HEK293 (cell line): ENCODE data around the gene BMPR1A.

Experiments used
- CTCF ChIA-PET: fragments of 350-600 bp; formaldehyde crosslinking; extraction: SDS; loops from one replicate; lab custom pipeline; 2021; ENCODE audit warnings: antibody characterized with exemption; lab: Yijun Ruan, JAX
- POLR2A ChIA-PET: fragments of 300-600 bp; formaldehyde crosslinking; extraction: SDS; loops from one replicate; lab custom pipeline; 2020; ENCODE audit warnings: antibody characterized with exemption, inconsistent platforms; lab: Yijun Ruan, JAX
- H3K27ac ChIP-seq: fragments of 200-500 bp; sonication (Bioruptor generic); 2 replicates; pipeline ENCODE4 v1.5.1; 2014; ENCODE audit warnings: low read depth, low read length, control low read depth, inconsistent platforms; ENCODE audit errors: extremely low read depth
- H3K36me3 ChIP-seq, 2 experiments: fragments of 200-500 bp in 1 of 2; sonication (Bioruptor generic) in 1 of 2; 1 replicate in 1 of 2; 2 replicates in 1 of 2; pipeline ENCODE4 v1.5.1; 2014 to 2017; ENCODE audit warnings: inconsistent platforms in 2 of 2, low read length in 2 of 2; ENCODE audit not compliant: control insufficient read depth in 2 of 2, insufficient read depth in 1 of 2
- H3K4me1 ChIP-seq: fragments of 200-500 bp; sonication (Bioruptor generic); 2 replicates; pipeline ENCODE4 v1.5.1; 2014; ENCODE audit warnings: mild to moderate bottlenecking, low read length, inconsistent platforms; ENCODE audit not compliant: control insufficient read depth, insufficient read depth
- H3K4me3 ChIP-seq: 2 replicates; pipeline ENCODE4 v1.5.1; 2011; ENCODE audit warnings: low read depth, mild to moderate bottlenecking, control low read depth, low read length, moderate library complexity
- H3K9me3 ChIP-seq: fragments of 200-500 bp; sonication (Bioruptor generic); 2 replicates; pipeline ENCODE4 v1.5.1; 2014; ENCODE audit warnings: low read depth, low read length, inconsistent platforms; ENCODE audit not compliant: control insufficient read depth, insufficient read depth
- EGR2 ChIP-seq: fragments of 450-650 bp; formaldehyde crosslinking; IDR thresholded peaks from 2 replicates; pipeline ENCODE4 v1.5.1; 2016; ENCODE audit warnings: low read depth, missing biosample characterization, missing genetic modification characterization
- HOXD13 ChIP-seq: sonication (generic); formaldehyde crosslinking; IDR thresholded peaks from 2 replicates; pipeline ENCODE4 v1.8.0; 2022; ENCODE audit warnings: missing genetic modification reagents, borderline replicate concordance
- PRDM6 ChIP-seq: fragments of 450-650 bp; formaldehyde crosslinking; IDR thresholded peaks from 2 replicates; pipeline ENCODE4 v1.5.1; 2017; ENCODE audit warnings: missing biosample characterization, missing genetic modification characterization
- SALL2 ChIP-seq: fragments of 450-650 bp; formaldehyde crosslinking; IDR thresholded peaks from 2 replicates; pipeline ENCODE4 v1.5.0; 2017; ENCODE audit warnings: missing biosample characterization, mild to moderate bottlenecking, missing genetic modification characterization, borderline replicate concordance
- TCF7L2 ChIP-seq: IDR thresholded peaks from 2 replicates; pipeline ENCODE4 v1.6.1; 2011; ENCODE audit warnings: low read depth, mild to moderate bottlenecking, inconsistent platforms, low read length, moderate library complexity, borderline replicate concordance
- ZBTB48 ChIP-seq: fragments of 450-650 bp; formaldehyde crosslinking; IDR thresholded peaks from 2 replicates; pipeline ENCODE4 v1.5.1; 2016; ENCODE audit warnings: missing biosample characterization, missing genetic modification characterization
- ZBTB7A ChIP-seq: fragments of 450-650 bp; formaldehyde crosslinking; IDR thresholded peaks from 2 replicates; pipeline ENCODE4 v1.5.1; 2016; ENCODE audit warnings: low read depth, missing biosample characterization, missing genetic modification characterization
- ZFP41 ChIP-seq: fragments of 450-650 bp; formaldehyde crosslinking; IDR thresholded peaks from 2 replicates; pipeline ENCODE4 v1.5.1; 2016; ENCODE audit warnings: missing biosample characterization, missing genetic modification characterization, borderline replicate concordance
- ZNF121 ChIP-seq: fragments of 450-650 bp; formaldehyde crosslinking; IDR thresholded peaks from 2 replicates; pipeline ENCODE4 v1.5.1; 2016; ENCODE audit warnings: missing biosample characterization, missing genetic modification characterization
- ZNF146 ChIP-seq: fragments of 450-650 bp; formaldehyde crosslinking; IDR thresholded peaks from 2 replicates; pipeline ENCODE4 v1.5.1; 2016; ENCODE audit warnings: missing biosample characterization, missing genetic modification characterization
- ZNF175 ChIP-seq: fragments of 450-650 bp; formaldehyde crosslinking; IDR thresholded peaks from 2 replicates; pipeline ENCODE4 v1.5.1; 2016; ENCODE audit warnings: missing biosample characterization, missing genetic modification characterization
- ZNF266 ChIP-seq: fragments of 450-650 bp; formaldehyde crosslinking; IDR thresholded peaks from 2 replicates; pipeline ENCODE4 v1.5.1; 2016; ENCODE audit warnings: missing biosample characterization, missing genetic modification characterization, low read depth
- ZNF362 ChIP-seq: fragments of 450-650 bp; formaldehyde crosslinking; IDR thresholded peaks from 2 replicates; pipeline ENCODE4 v1.5.1; 2016; ENCODE audit warnings: missing biosample characterization, missing genetic modification characterization
- ZNF394 ChIP-seq: fragments of 450-650 bp; formaldehyde crosslinking; IDR thresholded peaks from 2 replicates; pipeline ENCODE4 v1.5.1; 2016; ENCODE audit warnings: missing biosample characterization, missing genetic modification characterization, mild to moderate bottlenecking, moderate library complexity, borderline replicate concordance
- ZNF48 ChIP-seq: fragments of 450-650 bp; formaldehyde crosslinking; IDR thresholded peaks from 2 replicates; pipeline ENCODE4 v1.5.1; 2016; ENCODE audit warnings: missing biosample characterization, missing genetic modification characterization
- ZNF514 ChIP-seq: fragments of 450-650 bp; formaldehyde crosslinking; IDR thresholded peaks from 2 replicates; pipeline ENCODE4 v1.5.1; 2016; ENCODE audit warnings: missing biosample characterization, missing genetic modification characterization
- ZNF548 ChIP-seq: fragments of 450-650 bp; formaldehyde crosslinking; IDR thresholded peaks from 2 replicates; pipeline ENCODE4 v1.5.1; 2016; ENCODE audit warnings: missing biosample characterization, missing genetic modification characterization
- ZNF707 ChIP-seq: fragments of 450-650 bp; formaldehyde crosslinking; IDR thresholded peaks from 2 replicates; pipeline ENCODE4 v1.5.1; 2016; ENCODE audit warnings: missing biosample characterization, missing genetic modification characterization
- ZNF768 ChIP-seq: fragments of 450-650 bp; formaldehyde crosslinking; IDR thresholded peaks from 2 replicates; pipeline ENCODE4 v1.5.1; 2018; ENCODE audit warnings: missing biosample characterization, mild to moderate bottlenecking, missing genetic modification characterization
- ZNF792 ChIP-seq: fragments of 450-650 bp; formaldehyde crosslinking; IDR thresholded peaks from 2 replicates; pipeline ENCODE4 v1.5.1; 2016; ENCODE audit warnings: missing biosample characterization, missing genetic modification characterization
- ZSCAN5A ChIP-seq: fragments of 450-650 bp; formaldehyde crosslinking; IDR thresholded peaks from 2 replicates; pipeline ENCODE4 v1.5.1; 2016; ENCODE audit warnings: missing biosample characterization, missing genetic modification characterization

Gene BMPR1A

GRCh38 chr10:86846088-86846487, 89.7 kb downstream of the BMPR1A start (continued):
- TF ChIP-seq ZNF266 (tag by site-specific recombination) (no peak), ZNF48 (no peak), ZBTB48 (no peak), ZFP41 (tag by site-specific recombination) (no peak)

GRCh38 chr10:86848747-86849146, 92.3 kb downstream of the BMPR1A start:
- Histone ChIP-seq H3K36me3 (peaks cover 7 to 19% of the 10 kb centered on the region in 2 experiments; a peak in 2 of 3 replicates), H3K4me3 (no peak overlapping the region), H3K9me3 (no peaks in the 10 kb centered on the region), H3K4me1 (no peaks in the 10 kb centered on the region), H3K27ac (no peak overlapping the region)
- CTCF ChIA-PET, result interaction anchor here (0.7 kb wide), 1 partner anchor 45 kb away, joined by 4 read pairs; no protein-coding TSS in a partner anchor
- POLR2A ChIA-PET, result interaction anchor here (1.0 kb wide), 1 partner anchor 17 kb away, joined by 6 read pairs; no protein-coding TSS in a partner anchor
- no peak for TF ChIP-seq ZNF121 (tag by site-specific recombination)
- TF ChIP-seq ZNF362, result no peak
- TF ChIP-seq ZNF394 (tag by site-specific recombination), result no peak
- TF ChIP-seq ZSCAN5A (tag by site-specific recombination), result no peak
- TF ChIP-seq ZNF768 (tag by site-specific recombination), result no peak
- no peak for TF ChIP-seq ZBTB7A (tag by site-specific recombination)
- no peak for TF ChIP-seq ZNF175 (tag by site-specific recombination)
- no peak for TF ChIP-seq ZNF48
- TF ChIP-seq ZNF707 (tag by site-specific recombination), result no peak
- TF ChIP-seq TCF7L2, result no peak
- no peak for TF ChIP-seq ZNF548 (tag by site-specific recombination)
- TF ChIP-seq ZNF146, result no peak
- TF ChIP-seq PRDM6, result no peak

- Histone ChIP-seq H3K4me3 (no peak overlapping the region), H3K9me3 (no peaks in the 10 kb centered on the region), H3K27ac (no peak overlapping the region), H3K36me3 (peaks cover 7 to 17% of the 10 kb centered on the region in 2 experiments; a peak in 2 of 3 replicates), H3K4me1 (no peaks in the 10 kb centered on the region)
- POLR2A ChIA-PET, result no interaction called here
- CTCF ChIA-PET, result no interaction called here
- TF ChIP-seq ZNF514 (tag by site-specific recombination), result no peak
- no peak for TF ChIP-seq ZNF792 (tag by site-specific recombination)
- no peak for TF ChIP-seq SALL2 (tag by site-specific recombination)
- TF ChIP-seq HOXD13 (CRISPR knock-in tag), result no peak
- no peak for TF ChIP-seq EGR2 (tag by site-specific recombination)
These were observed 92.9 kb downstream of the BMPR1A start for GRCh38 chr10:86849181-86849894.
